ENCODE data around the gene SLC35E1.

Gene SLC35E1

DNA sequence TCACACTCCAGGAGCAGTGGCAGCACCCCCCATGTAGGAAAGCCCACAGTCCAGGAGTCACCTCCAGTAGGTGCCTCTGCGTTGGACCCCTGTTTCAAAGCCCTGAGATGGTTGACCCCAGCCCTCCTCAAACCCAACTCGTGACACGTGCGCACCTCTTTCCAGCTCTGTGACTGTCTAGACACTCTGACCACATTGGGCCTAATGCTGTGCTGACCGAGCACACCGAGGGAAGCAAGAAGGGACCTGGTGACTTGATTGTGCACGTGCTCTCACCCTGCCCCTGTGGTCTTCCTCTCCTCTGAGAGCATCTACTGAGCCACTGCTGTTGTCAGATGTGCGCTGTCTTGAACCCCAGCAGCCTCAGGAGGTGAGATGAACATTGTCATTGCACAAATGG lies 22.9 kb upstream of the SLC35E1 start:
- no peak for DNase-seq

GRCh38 chr19:16594681-16595091 lies 22.5 kb upstream of the SLC35E1 start:
- no peak for DNase-seq

- no peak for DNase-seq
Observed at GRCh38 chr19:16594131-16594586, 21.9 kb upstream of the SLC35E1 start.

DNA sequence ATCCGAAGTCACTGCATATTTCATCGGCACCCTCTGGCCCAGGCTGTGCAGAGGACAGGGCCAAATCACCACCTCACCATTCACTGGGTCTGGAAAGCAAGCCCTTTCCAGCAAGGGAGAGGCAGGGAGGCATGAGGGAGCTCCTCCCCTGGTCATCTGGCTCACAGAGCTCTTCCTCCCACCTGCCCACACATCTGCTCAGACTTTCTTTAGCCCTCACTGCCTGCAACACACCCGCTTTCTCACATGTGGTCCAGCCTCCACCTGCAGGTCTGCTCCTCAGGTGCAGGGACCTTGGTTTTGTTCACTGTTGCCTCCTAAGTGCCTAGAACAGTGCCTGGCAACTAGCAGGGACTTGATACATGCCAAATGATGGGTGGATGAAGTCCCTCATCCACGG lies 21.0 kb upstream of the SLC35E1 start:
- no peak for DNase-seq

DNA sequence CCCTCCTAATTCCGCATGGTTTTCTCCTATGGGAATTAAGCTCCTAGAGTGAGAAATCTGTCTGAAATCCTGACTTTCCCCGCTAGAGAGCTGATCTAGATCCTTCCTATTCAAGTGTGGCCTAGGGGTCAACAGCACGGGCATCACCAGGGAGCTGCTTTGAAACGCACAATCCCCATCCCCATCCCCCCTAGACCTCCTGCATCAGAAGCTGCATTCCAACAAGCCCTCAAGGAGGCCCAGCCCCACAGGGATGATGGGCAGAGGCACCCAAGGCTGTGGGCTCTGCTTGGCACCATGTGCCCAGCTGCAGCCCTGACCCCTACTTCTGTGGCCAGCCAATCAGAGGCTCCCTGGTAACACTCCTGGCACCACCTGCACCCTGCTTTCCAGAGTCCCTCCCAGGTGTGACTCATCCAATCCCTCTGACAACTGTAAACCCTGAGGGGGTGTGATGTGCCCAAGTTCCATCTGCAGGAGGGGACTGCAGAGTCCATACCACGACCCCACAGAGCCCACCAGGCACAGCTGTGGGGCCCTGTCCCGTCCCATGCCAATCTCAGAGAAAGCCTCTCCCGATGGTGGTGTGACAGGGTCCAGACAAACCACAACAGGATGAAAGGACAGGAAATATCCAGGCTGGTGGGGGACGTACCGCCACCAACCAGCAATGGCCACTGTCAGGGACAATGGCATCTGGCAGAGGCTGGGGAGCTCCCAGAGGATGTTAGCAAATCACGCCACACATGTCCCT lies 19.8 kb upstream of the SLC35E1 start:
- DNase-seq = no peak

DNA sequence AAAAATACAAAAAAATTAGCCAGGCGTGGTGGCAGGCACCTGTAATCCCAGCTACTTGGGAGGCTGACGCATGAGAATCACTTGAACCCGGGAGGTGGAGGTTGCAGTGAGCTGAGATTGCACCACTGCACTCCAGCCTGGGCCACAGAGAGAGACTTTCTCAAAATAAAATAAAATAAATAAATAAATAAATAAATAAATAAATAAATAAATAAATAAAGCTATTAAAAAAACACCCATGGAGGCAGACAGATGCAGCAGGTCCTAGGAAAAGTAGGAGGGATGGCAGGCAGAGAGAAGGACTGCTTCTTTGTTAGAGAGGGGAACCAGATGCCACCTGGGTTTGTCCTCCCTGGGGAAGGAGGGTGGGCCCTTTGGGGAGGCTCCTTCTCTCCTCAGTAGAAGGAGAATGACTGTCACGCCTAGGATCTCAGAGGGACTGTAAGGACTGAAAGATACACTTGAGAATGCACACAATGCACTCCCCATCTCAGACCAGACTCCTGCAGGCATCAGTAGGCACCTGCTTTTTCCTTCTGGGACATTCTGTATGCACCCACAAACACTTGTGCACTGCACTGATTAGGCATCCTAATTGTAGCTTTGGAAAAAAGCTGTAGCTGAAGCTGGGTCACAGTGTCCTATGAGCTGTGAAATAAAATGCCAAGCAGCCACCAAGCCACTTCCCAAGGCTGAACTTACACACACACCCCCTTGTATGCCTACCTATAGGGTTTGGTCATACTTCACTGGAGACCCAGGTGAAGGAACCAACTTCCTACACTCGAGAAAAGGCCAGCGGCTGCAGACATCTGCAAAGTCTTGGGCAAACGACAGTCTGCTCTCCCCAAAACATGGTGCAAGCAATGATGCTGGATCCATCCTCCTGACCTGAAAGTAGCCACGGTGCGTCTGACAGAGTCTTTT lies 18.9 kb upstream of the SLC35E1 start:
- no peak for DNase-seq

GRCh38 chr19:16589917-16590316 lies 17.7 kb upstream of the SLC35E1 start:
- no peak for DNase-seq

DNA sequence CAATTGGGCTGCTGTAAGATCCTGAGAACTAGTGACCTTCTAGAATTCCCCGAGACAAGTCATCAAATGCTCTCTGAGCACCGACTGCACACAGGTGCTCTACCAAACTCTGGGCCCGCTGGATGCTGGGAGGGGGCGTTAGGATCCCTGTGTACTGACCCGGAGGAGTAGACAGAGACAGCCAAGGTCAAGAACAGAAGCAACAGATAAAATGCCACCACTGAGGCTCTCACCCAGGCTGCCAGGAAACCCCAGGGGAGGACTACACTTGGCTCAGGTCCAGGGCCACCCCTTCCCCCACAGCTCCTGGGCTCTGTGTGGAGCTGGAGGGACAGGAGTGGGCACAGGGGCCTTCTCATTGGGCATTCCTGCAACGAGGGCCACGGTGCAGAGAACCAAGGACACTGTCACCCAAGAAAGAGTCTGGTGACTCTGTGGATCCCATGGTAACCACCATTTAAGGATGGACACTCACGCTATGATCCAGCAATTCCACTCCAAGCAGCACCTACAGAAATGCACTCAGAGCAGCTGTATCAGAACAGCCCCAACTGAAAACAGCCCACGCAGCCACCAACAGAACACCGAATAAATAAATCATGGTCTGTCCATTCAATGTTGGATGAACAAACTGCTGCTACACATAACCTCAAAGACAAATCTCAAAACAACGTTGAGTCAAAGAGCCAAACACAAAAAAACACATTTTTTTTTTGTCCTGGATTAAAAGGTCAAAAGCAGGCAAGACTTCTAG lies 16.8 kb upstream of the SLC35E1 start:
- peak; percentile 27 for DNase-seq

DNA sequence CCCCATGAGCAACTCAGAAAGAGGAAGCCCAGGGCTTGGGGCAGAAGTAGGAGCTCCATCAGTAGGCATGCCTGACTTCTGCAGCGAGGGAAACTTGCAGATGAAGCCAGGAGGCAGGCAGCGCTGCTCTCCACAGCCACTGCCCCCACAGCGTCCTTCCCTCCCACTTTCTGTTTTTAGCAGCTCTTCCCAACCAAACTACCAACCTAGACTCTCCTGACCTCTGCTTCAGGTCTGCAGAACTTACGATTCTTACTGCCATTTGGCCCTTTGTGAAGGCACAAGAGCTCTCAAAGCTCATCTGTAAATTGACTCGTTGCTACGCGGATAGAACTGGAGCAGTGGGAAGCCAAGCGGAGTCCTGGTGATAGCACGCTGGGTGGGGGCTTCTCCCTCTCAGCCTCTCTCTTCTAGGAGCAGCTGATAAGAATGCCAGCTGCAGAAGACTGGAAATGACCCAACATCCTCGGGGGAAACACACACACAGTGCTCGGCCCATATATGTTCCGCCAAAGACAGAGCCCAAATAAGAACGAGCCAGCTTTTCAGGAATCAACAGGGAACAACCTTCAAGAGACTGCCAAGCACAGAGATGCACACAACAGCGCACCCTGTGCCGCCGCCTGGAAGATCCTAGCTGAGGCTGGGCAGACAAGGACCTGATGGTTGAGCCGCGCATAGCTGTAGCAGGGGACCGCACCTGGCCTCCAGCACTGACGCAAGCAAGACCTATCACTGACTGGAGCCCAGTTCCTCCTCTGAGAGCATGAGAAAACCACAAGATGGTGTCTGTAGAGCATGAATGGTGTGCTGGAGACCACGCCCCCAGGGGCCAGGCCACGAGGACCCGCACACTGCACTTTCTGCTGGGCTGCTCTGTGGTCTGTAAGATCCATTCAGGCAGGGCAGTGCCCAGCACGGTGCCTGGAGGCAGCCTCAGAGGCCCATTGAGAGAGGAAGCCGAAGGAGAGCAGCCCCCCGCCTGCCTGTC lies 15.9 kb upstream of the SLC35E1 start:
- peak; percentile 53 for DNase-seq

GRCh38 chr19:16586991-16587832 lies 15.0 kb upstream of the SLC35E1 start:
- DNase-seq = peak; percentile 47

DNA sequence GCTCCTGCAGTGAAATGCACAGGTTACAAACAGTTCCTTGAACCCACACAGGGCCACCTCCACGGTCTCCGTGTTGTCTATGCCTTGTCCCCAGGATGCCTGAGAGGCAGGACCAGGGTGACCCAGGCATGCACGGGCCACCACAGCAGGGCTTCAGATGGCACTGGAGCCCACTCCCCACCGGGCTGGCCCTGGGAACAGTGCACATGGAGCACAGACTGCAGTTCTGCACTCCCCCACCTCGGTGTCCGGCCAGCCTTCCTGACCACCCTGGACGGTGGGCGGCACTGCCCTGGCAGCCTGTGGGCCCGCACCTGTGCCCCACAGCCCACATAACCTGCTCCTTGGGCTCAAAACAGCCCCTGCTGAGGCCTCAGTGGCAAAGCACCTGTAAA lies 14.3 kb upstream of the SLC35E1 start:
- no peak for DNase-seq

DNA sequence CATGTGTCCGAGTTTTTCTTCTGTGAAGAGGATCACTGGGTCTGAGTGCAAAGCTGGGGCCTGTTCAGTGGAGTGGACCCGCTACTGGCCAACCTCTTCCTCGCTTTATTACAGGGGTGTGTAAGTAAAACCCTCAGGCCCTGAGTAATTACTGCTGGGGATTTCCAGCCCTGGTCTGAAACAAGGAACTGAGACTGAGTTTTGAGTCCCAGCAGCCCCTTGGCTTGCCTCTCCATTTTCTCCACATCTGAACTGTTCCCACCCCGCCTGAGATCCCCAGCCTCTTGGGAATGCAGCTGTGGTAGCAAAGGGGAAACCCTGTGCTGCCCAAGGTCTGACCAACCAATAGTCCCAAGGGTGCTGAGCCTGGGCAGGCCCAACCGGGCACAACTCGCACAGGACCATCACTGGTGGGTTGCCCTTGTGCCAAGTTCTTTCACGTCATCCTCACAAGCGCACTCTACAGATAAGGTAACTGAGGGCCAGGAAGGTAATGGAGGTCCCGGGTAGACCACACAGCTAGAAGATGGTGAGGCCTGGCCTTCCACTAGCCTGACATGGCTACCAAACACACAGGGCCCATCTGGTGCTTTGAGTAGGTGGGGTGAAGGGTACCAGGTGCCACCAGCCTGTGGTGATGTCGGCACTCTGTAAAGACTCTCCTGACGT lies 13.7 kb upstream of the SLC35E1 start:
- DNase-seq = no peak

DNA sequence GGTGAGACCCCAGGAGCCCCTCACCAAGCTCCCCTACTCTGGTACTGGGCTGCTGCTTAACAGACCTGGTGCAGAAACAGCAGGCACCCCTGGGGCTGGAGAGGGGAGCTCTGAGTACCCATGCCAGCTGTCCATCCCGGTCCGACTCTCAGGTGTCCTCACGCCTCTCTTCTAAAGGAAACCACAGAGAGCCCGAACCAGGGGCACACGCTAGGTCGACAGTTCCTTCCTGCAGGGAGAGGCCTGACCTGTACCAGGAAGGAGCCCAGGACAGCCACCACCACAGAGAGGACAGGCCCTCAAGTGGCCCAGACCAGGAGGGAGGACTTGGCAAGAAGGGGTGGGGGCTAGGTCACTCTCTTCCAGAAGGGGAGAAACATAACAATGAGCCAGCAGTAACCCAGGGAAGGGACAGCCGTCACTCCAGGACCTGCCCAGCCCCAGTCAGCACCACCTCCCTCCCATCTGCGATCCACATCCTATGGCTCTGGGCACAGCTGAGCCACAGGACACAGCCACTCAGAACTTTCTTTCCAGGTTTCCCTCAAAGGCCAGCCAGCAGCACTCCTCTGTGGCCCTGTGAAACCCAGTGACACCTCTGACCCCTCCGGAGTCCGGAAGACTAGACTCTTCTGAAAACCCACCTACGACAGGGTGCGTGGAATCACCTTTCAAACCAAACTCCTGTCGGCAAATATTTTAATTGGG lies 13.0 kb upstream of the SLC35E1 start:
- no peak for DNase-seq

DNA sequence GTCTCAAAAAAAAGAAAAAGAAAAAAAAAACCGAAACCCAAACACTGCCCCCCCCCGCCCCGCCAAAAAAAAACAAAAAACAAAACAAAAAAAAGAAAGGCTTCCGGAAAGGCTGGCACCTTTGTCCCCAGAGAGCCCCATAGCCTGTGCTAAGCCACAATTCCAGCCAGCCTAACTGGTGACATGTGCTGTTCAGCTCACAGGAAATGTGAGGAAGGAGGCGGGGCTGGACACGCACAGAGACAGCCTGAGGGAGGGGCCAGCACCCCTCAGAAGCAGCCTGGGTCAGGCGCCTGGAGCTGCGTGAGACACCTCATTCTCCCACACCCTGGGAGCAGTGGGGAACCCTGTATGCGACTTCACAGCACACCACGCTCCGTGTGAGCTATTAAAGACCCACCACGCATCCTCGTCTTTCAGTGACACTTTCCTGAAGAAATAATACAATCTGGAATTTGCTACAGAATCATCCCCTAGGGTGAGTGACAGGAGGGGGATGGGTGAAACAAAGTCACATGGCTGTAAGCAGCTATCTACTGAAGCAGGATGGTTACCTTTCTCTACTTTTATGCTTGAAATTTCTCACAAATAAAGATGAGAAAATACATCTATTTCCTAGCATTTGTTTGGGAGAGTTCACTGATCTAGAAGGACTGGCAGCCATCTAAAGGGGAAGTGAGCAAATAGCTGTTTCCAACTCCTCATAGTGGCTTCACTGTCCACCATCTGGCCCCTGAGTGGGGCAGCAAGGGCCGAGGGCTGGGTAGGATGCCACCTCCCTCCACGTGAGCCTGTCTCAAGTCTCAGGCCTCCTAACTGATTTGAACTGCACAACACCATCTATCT lies 12.3 kb upstream of the SLC35E1 start:
- DNase-seq = peak; percentile 78

- DNase-seq = no peak
Observed at GRCh38 chr19:16582486-16583261, 10.5 kb upstream of the SLC35E1 start.

DNA sequence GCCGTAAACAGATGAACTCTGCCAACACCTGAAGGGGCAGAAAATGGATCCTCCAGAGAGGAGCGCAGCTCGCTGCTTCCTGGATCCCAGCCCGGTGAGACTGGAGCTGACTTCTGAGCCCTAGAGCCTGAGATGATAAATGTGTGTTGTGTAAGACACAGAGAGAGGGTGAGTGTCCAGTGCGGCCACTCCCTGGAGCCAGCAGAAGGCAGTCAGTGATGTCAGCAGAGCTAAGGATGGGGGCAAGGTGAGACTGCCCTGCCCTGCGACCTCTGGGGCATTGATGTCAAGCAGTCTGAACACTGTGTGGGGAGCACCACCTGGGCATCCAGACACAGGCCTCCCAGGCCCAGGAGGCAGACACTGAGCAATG lies 9.7 kb upstream of the SLC35E1 start:
- DNase-seq = no peak

DNA sequence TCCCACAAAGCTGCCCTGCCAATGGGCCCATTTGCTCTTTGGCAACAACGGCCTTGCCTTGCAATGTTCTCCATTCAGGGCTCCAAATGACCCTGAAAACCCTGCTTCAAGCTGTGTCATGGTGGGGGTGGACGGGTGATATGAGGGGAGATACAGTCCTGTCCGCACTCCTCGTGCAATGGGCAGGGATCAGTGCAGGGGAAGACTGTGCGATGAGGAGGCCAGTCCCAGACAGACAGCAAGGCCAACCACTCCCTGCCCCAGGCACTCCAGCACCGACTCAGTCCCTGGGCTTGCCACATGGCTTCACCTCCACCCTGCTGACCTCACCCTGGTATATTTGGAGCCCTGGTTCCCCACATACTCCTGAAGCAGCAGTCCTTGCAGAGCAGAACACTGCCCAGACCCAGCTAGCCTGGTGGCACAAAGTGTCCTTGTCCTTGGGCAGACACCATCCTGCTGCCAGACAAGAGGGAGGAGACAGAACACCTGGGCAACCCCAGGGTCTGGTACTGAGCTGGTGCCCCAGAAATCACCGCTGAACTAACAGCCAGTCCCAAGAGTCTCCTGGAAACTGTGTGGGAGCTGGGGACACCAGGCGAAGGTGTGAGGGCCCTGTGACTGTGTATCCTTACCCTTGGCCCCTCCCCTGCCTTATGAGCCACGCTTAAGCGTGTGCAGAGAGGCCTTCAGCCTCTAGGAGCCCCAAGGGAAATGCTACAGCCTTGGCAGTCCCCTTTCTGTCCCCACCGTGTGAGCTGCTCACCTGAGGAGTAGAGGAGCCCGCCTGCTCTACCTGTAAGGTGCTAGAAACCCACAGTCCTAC lies 9.1 kb upstream of the SLC35E1 start:
- no peak for DNase-seq
